Tibial nerve (tissue), 4 donors: ENCODE data around the gene SART3.

ENCODE experiments used
- EP300 ChIP-seq, 2 donors: sonication (generic); formaldehyde crosslinking; IDR thresholded peaks; one replicate each; pipeline ENCODE4 v1.6.1; 2017; ENCODE audit warnings: antibody characterized with exemption in 2 of 2, mild to moderate bottlenecking in 1 of 2
- POLR2A ChIP-seq, 2 donors: fragments of 450-650 bp; IDR thresholded peaks; one replicate each; pipeline ENCODE4 v1.6.1; 2017; ENCODE audit warnings: antibody characterized with exemption in 2 of 2, mild to moderate bottlenecking in 2 of 2, moderate library complexity in 2 of 2
- TF ChIP-seq, protein P1 (sequence below), 5 experiments: fragments of 200-600 bp in 3 of 5; fragments of 450-650 bp in 2 of 5; sonication (generic) in 3 of 5; IDR thresholded peaks; one replicate each; pipeline ENCODE4 v1.5.1; 2016 to 2019; ENCODE audit warnings: antibody characterized with exemption in 5 of 5, mild to moderate bottlenecking in 3 of 5, moderate library complexity in 2 of 5

DNA sequence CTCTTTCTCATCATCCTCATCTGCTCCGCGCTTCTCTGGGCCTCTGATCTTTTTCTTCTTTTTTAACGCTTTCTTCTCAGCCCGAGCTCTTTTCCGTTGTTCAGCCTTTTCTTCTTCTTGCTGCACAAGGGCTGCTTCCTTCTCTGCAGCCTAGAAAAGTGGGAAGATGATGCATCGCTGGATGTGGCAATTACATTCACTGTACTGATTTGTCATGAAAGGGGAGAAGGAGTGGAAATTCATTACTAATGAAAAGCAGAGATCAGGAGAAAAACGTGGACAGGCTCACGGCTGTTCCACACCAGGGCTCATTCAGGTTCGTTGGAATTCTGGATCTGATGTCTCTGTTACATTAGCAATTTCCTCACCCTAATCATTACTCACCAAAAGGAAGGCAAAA is 30.8 kb downstream of the SART3 start:
- TF ChIP-seq, protein P1, sequence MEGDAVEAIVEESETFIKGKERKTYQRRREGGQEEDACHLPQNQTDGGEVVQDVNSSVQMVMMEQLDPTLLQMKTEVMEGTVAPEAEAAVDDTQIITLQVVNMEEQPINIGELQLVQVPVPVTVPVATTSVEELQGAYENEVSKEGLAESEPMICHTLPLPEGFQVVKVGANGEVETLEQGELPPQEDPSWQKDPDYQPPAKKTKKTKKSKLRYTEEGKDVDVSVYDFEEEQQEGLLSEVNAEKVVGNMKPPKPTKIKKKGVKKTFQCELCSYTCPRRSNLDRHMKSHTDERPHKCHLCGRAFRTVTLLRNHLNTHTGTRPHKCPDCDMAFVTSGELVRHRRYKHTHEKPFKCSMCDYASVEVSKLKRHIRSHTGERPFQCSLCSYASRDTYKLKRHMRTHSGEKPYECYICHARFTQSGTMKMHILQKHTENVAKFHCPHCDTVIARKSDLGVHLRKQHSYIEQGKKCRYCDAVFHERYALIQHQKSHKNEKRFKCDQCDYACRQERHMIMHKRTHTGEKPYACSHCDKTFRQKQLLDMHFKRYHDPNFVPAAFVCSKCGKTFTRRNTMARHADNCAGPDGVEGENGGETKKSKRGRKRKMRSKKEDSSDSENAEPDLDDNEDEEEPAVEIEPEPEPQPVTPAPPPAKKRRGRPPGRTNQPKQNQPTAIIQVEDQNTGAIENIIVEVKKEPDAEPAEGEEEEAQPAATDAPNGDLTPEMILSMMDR (IDR thresholded peaks at IDR 0.05), result no peak
- TF ChIP-seq EP300 (IDR thresholded peaks at IDR 0.05) (no peak), POLR2A (IDR thresholded peaks at IDR 0.05) (no peak)
